Measurements from ENCODE around the gene PAXIP1.

Gene PAXIP1

DNA sequence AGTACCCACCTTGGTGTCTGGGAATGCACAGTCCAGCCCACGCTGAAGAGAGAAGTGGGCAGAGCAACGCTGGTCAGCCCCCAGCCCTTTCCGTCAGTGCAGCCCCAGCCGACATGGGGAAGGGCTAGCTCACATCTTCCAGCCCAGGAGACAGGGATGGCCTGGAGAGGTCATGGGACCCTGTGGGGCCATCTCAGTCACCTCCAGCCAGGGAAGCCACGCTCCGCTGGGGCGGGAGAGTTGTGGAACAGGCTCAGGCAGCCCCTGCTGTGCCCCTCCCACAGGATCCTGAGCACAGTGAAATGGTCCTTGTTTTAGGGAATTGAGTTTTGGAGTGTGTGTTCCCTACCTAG is 85.1 kb downstream of the PAXIP1 start:
- no peak for DNase-seq
- Histone ChIP-seq H3K27me3 (ENCODE audit: insufficient read depth, low read length, poor library complexity) (no peaks in the 10 kb centered on the region), H4K5ac (ENCODE audit: low read length) (no peak overlapping the region), H2BK15ac (replicated peaks; ENCODE audit: low read depth) (no peak overlapping the region), H2AK5ac (ENCODE audit: low read length) (no peak overlapping the region), H2BK120ac (ENCODE audit: low read depth, low read length) (no peak overlapping the region), H3K9ac (ENCODE audit: low read length) (no peak overlapping the region), H3K23ac (ENCODE audit: low read length) (no peak overlapping the region), H3K27ac (ENCODE audit: low read depth, low read length) (no peak overlapping the region), H3K4me3 (ENCODE audit: low read length) (no peak overlapping the region), H3K4me1 (ENCODE audit: control insufficient read depth, low read depth, low read length) (peaks cover 6% of the 10 kb centered on the region), H3K36me3 (ENCODE audit: control insufficient read depth, insufficient read depth, low read length) (no peaks in the 10 kb centered on the region), H3K79me2 (ENCODE audit: control insufficient read depth, insufficient read depth, low read length) (no peaks in the 10 kb centered on the region), H4K8ac (ENCODE audit: low read depth, low read length) (no peak overlapping the region), H3K56ac (ENCODE audit: low read length) (no peak overlapping the region), H3K4me2 (ENCODE audit: low read length) (no peak overlapping the region), H2BK5ac (ENCODE audit: low read length) (no peak overlapping the region), H3K18ac (ENCODE audit: low read length) (no peak overlapping the region), H3K4ac (ENCODE audit: low read depth, low read length) (no peak overlapping the region), H3K79me1 (ENCODE audit: low read length) (no peaks in the 10 kb centered on the region)
- WGBS (ENCODE audit: extremely low coverage, insufficient coverage, low lambda C conversion rate) = no CpG with 5 or more reads among the region's 7 CpGs

DNA sequence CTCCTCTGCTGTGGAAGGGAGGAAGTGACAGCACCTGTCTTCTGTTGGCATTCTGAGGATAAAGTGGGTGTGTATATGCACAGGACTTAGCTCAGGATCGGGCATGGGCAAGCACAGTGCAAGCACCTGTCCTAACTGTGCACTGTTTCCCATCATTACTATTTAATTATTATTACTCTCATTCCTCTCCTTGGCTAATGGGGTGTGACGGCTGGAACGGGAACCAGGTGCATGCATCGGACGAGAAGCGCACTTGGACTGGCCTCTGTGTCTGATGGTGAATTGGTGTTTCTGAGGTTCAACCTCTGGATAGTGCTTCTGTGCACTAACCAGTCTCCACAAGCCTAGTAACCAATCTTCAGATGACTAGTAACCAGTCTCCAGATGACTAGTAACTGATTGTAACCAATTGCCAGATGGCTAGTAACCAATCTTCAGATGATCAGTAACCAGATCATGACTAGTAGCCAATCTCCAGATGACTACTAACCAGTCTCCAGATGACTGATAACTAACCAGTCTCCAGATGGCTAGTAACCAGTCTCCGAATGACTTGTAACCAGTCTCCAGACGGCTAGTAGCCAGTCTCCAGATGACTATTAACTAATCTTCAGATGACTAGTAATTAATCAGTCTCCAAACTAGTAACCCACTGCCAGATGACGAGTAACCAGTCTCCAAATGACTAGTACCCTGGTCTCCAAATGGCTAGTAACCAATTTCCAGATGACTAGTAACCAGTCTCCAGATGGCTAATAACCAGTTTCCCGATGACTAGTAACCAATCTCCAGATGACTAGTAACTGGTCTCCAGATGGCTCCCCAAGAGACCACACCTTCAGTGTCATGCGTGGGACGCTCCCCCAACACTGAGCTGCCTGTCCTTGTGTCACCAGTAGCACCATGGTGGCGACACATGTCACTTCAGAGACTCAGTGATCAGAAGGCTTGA is 85.8 kb downstream of the PAXIP1 start:
- DNase-seq = no peak
- H3K4me2 ChIP-seq (ENCODE audit: low read length) = no peak overlapping the region
- H3K4me3 ChIP-seq (ENCODE audit: low read length) = no peak overlapping the region
- H2BK15ac ChIP-seq (replicated peaks; ENCODE audit: low read depth) = no peak overlapping the region
- no peaks in the 10 kb centered on the region for H3K79me2 ChIP-seq (ENCODE audit: control insufficient read depth, insufficient read depth, low read length)
- no peak overlapping the region for H4K8ac ChIP-seq (ENCODE audit: low read depth, low read length)
- no peak overlapping the region for H3K18ac ChIP-seq (ENCODE audit: low read length)
- H3K23ac ChIP-seq (ENCODE audit: low read length) = no peak overlapping the region
- H3K27ac ChIP-seq (ENCODE audit: low read depth, low read length) = no peak overlapping the region
- no peak overlapping the region for H2BK120ac ChIP-seq (ENCODE audit: low read depth, low read length)
- H3K4ac ChIP-seq (ENCODE audit: low read depth, low read length) = no peak overlapping the region
- no peak overlapping the region for H2BK5ac ChIP-seq (ENCODE audit: low read length)
- WGBS (ENCODE audit: extremely low coverage, insufficient coverage, low lambda C conversion rate) = no CpG with 5 or more reads among the region's 13 CpGs
- no peaks in the 10 kb centered on the region for H3K36me3 ChIP-seq (ENCODE audit: control insufficient read depth, insufficient read depth, low read length)
- no peak overlapping the region for H4K5ac ChIP-seq (ENCODE audit: low read length)
- no peaks in the 10 kb centered on the region for H3K27me3 ChIP-seq (ENCODE audit: insufficient read depth, low read length, poor library complexity)
- no peak overlapping the region for H2AK5ac ChIP-seq (ENCODE audit: low read length)
- H3K56ac ChIP-seq (ENCODE audit: low read length) = no peak overlapping the region
- no peak overlapping the region for H3K9ac ChIP-seq (ENCODE audit: low read length)
- H3K79me1 ChIP-seq (ENCODE audit: low read length) = no peaks in the 10 kb centered on the region
- H3K4me1 ChIP-seq (ENCODE audit: control insufficient read depth, low read depth, low read length) = peaks cover 6% of the 10 kb centered on the region

DNA sequence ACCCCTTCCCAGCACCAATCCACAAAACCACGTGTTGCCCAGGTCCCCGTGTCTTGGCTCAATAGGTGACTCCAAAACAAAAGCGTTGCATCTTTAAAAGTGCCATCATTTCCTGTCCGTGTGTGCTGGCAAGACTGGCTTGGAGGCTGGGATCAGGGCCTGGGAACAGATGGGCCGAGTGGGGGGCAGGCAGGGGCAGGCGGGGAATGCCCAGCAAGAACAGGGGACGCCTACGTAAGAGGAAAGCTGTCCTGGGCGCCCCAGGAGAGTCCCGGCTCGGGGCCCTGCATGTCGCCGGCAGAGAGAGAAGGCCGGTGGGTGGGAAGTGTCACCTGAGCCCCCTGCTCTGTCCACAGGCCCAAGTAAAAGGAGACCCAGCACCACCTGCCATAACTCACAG is 86.5 kb downstream of the PAXIP1 start:
- WGBS (ENCODE audit: extremely low coverage, insufficient coverage, low lambda C conversion rate) = no CpG with 5 or more reads among the region's 14 CpGs
- H3K23ac ChIP-seq (ENCODE audit: low read length) = no peak overlapping the region

DNA sequence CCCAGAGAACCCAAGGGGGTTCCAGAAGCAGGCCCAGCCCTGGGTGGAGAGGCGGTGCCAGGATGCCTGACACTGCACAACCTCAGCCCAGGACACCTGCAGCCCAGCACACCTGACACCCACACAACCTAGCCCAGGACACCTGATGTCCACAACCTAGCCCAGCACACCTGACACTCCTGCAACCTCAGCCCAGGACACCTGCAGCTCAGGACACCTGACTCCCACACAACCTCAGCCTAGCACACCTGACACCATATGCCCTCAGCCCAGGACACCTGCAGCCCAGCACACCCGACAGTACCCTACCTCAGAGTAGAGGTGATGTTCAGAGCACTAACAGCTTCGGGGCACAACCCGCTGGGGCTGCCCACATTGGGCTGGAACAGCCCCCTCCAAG is 87.3 kb downstream of the PAXIP1 start:
- no peak overlapping the region for H2BK120ac ChIP-seq (ENCODE audit: low read depth, low read length)
- H3K36me3 ChIP-seq (ENCODE audit: control insufficient read depth, insufficient read depth, low read length) = no peaks in the 10 kb centered on the region
- H4K8ac ChIP-seq (ENCODE audit: low read depth, low read length) = no peak overlapping the region
- H3K79me2 ChIP-seq (ENCODE audit: control insufficient read depth, insufficient read depth, low read length) = no peaks in the 10 kb centered on the region
- H4K5ac ChIP-seq (ENCODE audit: low read length) = no peak overlapping the region
- DNase-seq = no peak
- no peak overlapping the region for H3K18ac ChIP-seq (ENCODE audit: low read length)
- H3K23ac ChIP-seq (ENCODE audit: low read length) = no peak overlapping the region
- peaks cover 6% of the 10 kb centered on the region for H3K4me1 ChIP-seq (ENCODE audit: control insufficient read depth, low read depth, low read length)
- H2BK15ac ChIP-seq (replicated peaks; ENCODE audit: low read depth) = no peak overlapping the region
- H3K27me3 ChIP-seq (ENCODE audit: insufficient read depth, low read length, poor library complexity) = no peaks in the 10 kb centered on the region
- no peak overlapping the region for H2AK5ac ChIP-seq (ENCODE audit: low read length)
- H3K4me3 ChIP-seq (ENCODE audit: low read length) = no peak overlapping the region
- no peak overlapping the region for H3K9ac ChIP-seq (ENCODE audit: low read length)
- H2BK5ac ChIP-seq (ENCODE audit: low read length) = no peak overlapping the region
- no peak overlapping the region for H3K27ac ChIP-seq (ENCODE audit: low read depth, low read length)
- H3K4me2 ChIP-seq (ENCODE audit: low read length) = no peak overlapping the region
- no peaks in the 10 kb centered on the region for H3K79me1 ChIP-seq (ENCODE audit: low read length)
- H3K56ac ChIP-seq (ENCODE audit: low read length) = no peak overlapping the region
- no peak overlapping the region for H3K4ac ChIP-seq (ENCODE audit: low read depth, low read length)
- WGBS (ENCODE audit: extremely low coverage, insufficient coverage, low lambda C conversion rate) = no CpG with 5 or more reads among the region's 4 CpGs

More for the DNA sequence above, 86.5 kb downstream of the PAXIP1 start:
- no peak overlapping the region for H2BK5ac ChIP-seq (ENCODE audit: low read length)
- H2BK15ac ChIP-seq (replicated peaks; ENCODE audit: low read depth) = no peak overlapping the region
- H4K8ac ChIP-seq (ENCODE audit: low read depth, low read length) = no peak overlapping the region
- no peaks in the 10 kb centered on the region for H3K79me1 ChIP-seq (ENCODE audit: low read length)
- no peaks in the 10 kb centered on the region for H3K36me3 ChIP-seq (ENCODE audit: control insufficient read depth, insufficient read depth, low read length)
- no peaks in the 10 kb centered on the region for H3K79me2 ChIP-seq (ENCODE audit: control insufficient read depth, insufficient read depth, low read length)
- no peaks in the 10 kb centered on the region for H3K27me3 ChIP-seq (ENCODE audit: insufficient read depth, low read length, poor library complexity)
- H3K9ac ChIP-seq (ENCODE audit: low read length) = no peak overlapping the region
- no peak overlapping the region for H2AK5ac ChIP-seq (ENCODE audit: low read length)
- H3K4ac ChIP-seq (ENCODE audit: low read depth, low read length) = no peak overlapping the region
- DNase-seq = no peak
- H4K5ac ChIP-seq (ENCODE audit: low read length) = no peak overlapping the region
- no peak overlapping the region for H3K56ac ChIP-seq (ENCODE audit: low read length)
- no peak overlapping the region for H3K4me2 ChIP-seq (ENCODE audit: low read length)
- H3K4me3 ChIP-seq (ENCODE audit: low read length) = no peak overlapping the region
- no peak overlapping the region for H3K18ac ChIP-seq (ENCODE audit: low read length)
- no peak overlapping the region for H2BK120ac ChIP-seq (ENCODE audit: low read depth, low read length)
- no peak overlapping the region for H3K27ac ChIP-seq (ENCODE audit: low read depth, low read length)
- peaks cover 6% of the 10 kb centered on the region for H3K4me1 ChIP-seq (ENCODE audit: control insufficient read depth, low read depth, low read length)

DNA sequence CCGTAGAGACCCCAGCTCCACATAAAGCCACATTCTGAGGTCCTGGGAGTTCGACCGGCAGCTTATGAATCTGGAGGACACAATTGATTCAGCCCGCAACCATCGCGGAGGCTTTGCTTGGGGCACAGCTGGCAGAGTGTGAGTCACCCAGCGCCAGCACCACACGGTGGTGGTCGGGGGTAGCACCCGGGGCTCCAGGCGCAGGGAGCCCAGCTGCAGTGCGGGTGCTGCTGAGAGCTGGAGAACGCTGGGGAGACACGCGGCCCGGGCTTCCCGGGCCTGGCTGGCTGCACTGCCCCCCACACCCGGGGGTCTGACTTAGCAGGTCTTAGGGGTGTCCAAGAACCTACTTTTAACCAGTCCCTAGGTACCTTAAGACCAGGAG is 87.9 kb downstream of the PAXIP1 start:
- Histone ChIP-seq H3K79me1 (ENCODE audit: low read length) (no peaks in the 10 kb centered on the region), H4K8ac (ENCODE audit: low read depth, low read length) (no peak overlapping the region), H3K27me3 (ENCODE audit: insufficient read depth, low read length, poor library complexity) (no peaks in the 10 kb centered on the region), H2BK120ac (ENCODE audit: low read depth, low read length) (no peak overlapping the region), H3K18ac (ENCODE audit: low read length) (no peak overlapping the region), H3K36me3 (ENCODE audit: control insufficient read depth, insufficient read depth, low read length) (no peaks in the 10 kb centered on the region), H3K4me1 (ENCODE audit: control insufficient read depth, low read depth, low read length) (peaks cover 6% of the 10 kb centered on the region), H4K5ac (ENCODE audit: low read length) (no peak overlapping the region), H3K4me2 (ENCODE audit: low read length) (no peak overlapping the region), H3K27ac (ENCODE audit: low read depth, low read length) (no peak overlapping the region), H2AK5ac (ENCODE audit: low read length) (no peak overlapping the region), H2BK15ac (replicated peaks; ENCODE audit: low read depth) (no peak overlapping the region), H3K23ac (ENCODE audit: low read length) (no peak overlapping the region), H3K4me3 (ENCODE audit: low read length) (no peak overlapping the region), H3K9ac (ENCODE audit: low read length) (no peak overlapping the region), H2BK5ac (ENCODE audit: low read length) (no peak overlapping the region), H3K56ac (ENCODE audit: low read length) (no peak overlapping the region), H3K79me2 (ENCODE audit: control insufficient read depth, insufficient read depth, low read length) (no peaks in the 10 kb centered on the region), H3K4ac (ENCODE audit: low read depth, low read length) (no peak overlapping the region)
- DNase-seq = peak; percentile 19
- WGBS (ENCODE audit: extremely low coverage, insufficient coverage, low lambda C conversion rate) = no CpG with 5 or more reads among the region's 18 CpGs
